ENCODE measurements around the gene BTF3.
"Not testable (repeated sequence)": the region's sequence is repeated elsewhere in the genome, so short reads cannot be mapped to it uniquely, and the experiment has no call there.

BTF3 gene

GRCh38 chr5:73501406-73501805 is 3.2 kb downstream of the BTF3 start:
- peaks cover 12 to 61% (median 30%) of the 10 kb centered on the region in 4 experiments for H3K36me3 ChIP-seq (ENCODE audit: control insufficient read depth in 4 of 4, insufficient read depth in 4 of 4, low read length in 3 of 4)
- WGBS (ENCODE audit: insufficient coverage): 100% methylated on average over 1 of the region's 2 CpGs
- ChIA-PET POLR2A (no interaction called here), CTCF (no interaction called here)
- H3K4me3 ChIP-seq (ENCODE audit: control insufficient read depth in 1 of 7, extremely low read depth in 1 of 7, insufficient read depth in 4 of 7, low read depth in 2 of 7, low read length in 6 of 7): no peak overlapping the region
- H3K27me3 ChIP-seq (replicated peaks in 2 of 5; ENCODE audit: control insufficient read depth in 4 of 5, insufficient read depth in 5 of 5, low read length in 4 of 5): no peaks in the 10 kb centered on the region
- H3K27ac ChIP-seq (ENCODE audit: insufficient read depth in 1 of 2, low read depth in 1 of 2, low read length in 2 of 2, poor library complexity in 1 of 2, severe bottlenecking in 2 of 2): no peak overlapping the region
- H3K4me1 ChIP-seq (ENCODE audit: control extremely low read depth in 1 of 4, control insufficient read depth in 4 of 4, insufficient read depth in 4 of 4, low read length in 3 of 4): peaks cover 12 to 31% (median 18%) of the 10 kb centered on the region in 4 experiments
- no peak for DNase-seq
- H3K9me3 ChIP-seq (ENCODE audit: control extremely low read depth in 1 of 5, control insufficient read depth in 4 of 5, insufficient read depth in 2 of 5, low read depth in 1 of 5, low read length in 4 of 5): no peaks in the 10 kb centered on the region

- H3K27ac ChIP-seq (ENCODE audit: insufficient read depth in 1 of 2, low read depth in 1 of 2, low read length in 2 of 2, poor library complexity in 1 of 2, severe bottlenecking in 2 of 2): no peak overlapping the region
- no peak overlapping the region for H3K4me3 ChIP-seq (ENCODE audit: control insufficient read depth in 1 of 7, extremely low read depth in 1 of 7, insufficient read depth in 4 of 7, low read depth in 2 of 7, low read length in 6 of 7)
- WGBS (ENCODE audit: insufficient coverage): 91% methylated on average over 5 of the region's 5 CpGs
- H3K27me3 ChIP-seq (replicated peaks in 2 of 5; ENCODE audit: control insufficient read depth in 4 of 5, insufficient read depth in 5 of 5, low read length in 4 of 5): no peaks in the 10 kb centered on the region
- H3K9me3 ChIP-seq (ENCODE audit: control extremely low read depth in 1 of 5, control insufficient read depth in 4 of 5, insufficient read depth in 2 of 5, low read depth in 1 of 5, low read length in 4 of 5): no peaks in the 10 kb centered on the region
- ChIA-PET CTCF (interaction anchor here (1.1 to 1.7 kb wide), 2 partner anchors 11 to 16 kb away, joined by 3 to 5 read pairs; no protein-coding TSS in a partner anchor), POLR2A (no interaction called here)
- H3K4me1 ChIP-seq (ENCODE audit: control extremely low read depth in 1 of 4, control insufficient read depth in 4 of 4, insufficient read depth in 4 of 4, low read length in 3 of 4): no peaks in the 10 kb centered on the region
- no peak for DNase-seq
- H3K36me3 ChIP-seq (ENCODE audit: control insufficient read depth in 4 of 4, insufficient read depth in 4 of 4, low read length in 3 of 4): peaks cover 11 to 48% (median 28%) of the 10 kb centered on the region in 4 experiments
These were observed 8.3 kb downstream of the BTF3 start for GRCh38 chr5:73506459-73506955.

DNA sequence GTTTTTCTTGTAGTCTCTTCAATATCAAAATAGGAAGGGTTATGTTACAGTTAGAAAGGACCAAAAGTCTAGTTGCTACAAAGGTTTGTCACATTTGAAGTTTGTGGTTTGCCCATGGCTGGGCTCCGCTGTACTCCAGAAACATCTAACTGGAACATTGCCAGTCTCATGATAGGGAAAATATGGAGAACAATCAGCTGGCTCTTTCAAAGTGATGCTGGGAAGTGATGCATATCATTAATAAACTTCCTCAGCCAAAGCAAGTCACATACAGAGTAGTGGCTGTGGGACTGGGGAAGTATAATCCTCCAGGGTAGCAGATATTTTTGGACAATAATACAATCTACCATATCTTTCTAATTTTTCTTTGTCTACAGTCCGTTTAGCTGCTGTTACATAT is 8.8 kb downstream of the BTF3 start:
- CTCF ChIA-PET: interaction anchor here (1.1 to 2.2 kb wide), 3 partner anchors 10 to 16 kb away, joined by 3 to 5 read pairs (median 5); no protein-coding TSS in a partner anchor
- no CpG with 5 or more reads among the region's 2 CpGs for WGBS (ENCODE audit: insufficient coverage)
- no peak for DNase-seq
- POLR2A ChIA-PET: no interaction called here
- no peak overlapping the region for H3K27ac ChIP-seq (ENCODE audit: insufficient read depth in 1 of 2, low read depth in 1 of 2, low read length in 2 of 2, poor library complexity in 1 of 2, severe bottlenecking in 2 of 2)
- H3K36me3 ChIP-seq (ENCODE audit: control insufficient read depth in 4 of 4, insufficient read depth in 4 of 4, low read length in 3 of 4): peaks cover 8 to 44% (median 27%) of the 10 kb centered on the region in 4 experiments
- no peaks in the 10 kb centered on the region for H3K9me3 ChIP-seq (ENCODE audit: control extremely low read depth in 1 of 5, control insufficient read depth in 4 of 5, insufficient read depth in 2 of 5, low read depth in 1 of 5, low read length in 4 of 5)
- no peaks in the 10 kb centered on the region for H3K4me1 ChIP-seq (ENCODE audit: control extremely low read depth in 1 of 4, control insufficient read depth in 4 of 4, insufficient read depth in 4 of 4, low read length in 3 of 4)
- H3K4me3 ChIP-seq (ENCODE audit: control insufficient read depth in 1 of 7, extremely low read depth in 1 of 7, insufficient read depth in 4 of 7, low read depth in 2 of 7, low read length in 6 of 7): no peak overlapping the region
- no peaks in the 10 kb centered on the region for H3K27me3 ChIP-seq (replicated peaks in 2 of 5; ENCODE audit: control insufficient read depth in 4 of 5, insufficient read depth in 5 of 5, low read length in 4 of 5)

DNA sequence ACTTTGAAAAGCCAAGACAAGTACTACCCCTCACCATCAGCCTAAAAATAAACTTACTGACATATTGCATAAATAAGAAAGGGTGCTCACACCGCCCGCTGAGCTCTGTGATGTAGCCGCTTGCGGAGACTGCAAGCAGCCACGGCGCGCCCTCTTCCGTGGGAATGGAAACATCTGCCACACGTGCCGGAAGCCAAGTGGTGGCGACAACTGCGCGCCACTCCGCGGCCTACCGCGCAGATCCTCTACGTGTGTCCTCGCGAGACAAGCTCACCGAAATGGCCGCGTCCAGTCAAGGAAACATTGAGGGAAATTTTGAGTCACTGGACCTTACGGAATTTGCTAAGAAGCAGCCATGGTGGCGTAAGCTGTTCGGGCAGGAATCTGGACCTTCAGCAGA is 10.3 kb downstream of the BTF3 start:
- H3K4me1 ChIP-seq (ENCODE audit: control extremely low read depth in 1 of 4, control insufficient read depth in 4 of 4, insufficient read depth in 4 of 4, low read length in 3 of 4); H3K27me3 ChIP-seq (replicated peaks in 2 of 5; ENCODE audit: control insufficient read depth in 4 of 5, insufficient read depth in 5 of 5, low read length in 4 of 5); DNase-seq; H3K27ac ChIP-seq (ENCODE audit: insufficient read depth in 1 of 2, low read depth in 1 of 2, low read length in 2 of 2, poor library complexity in 1 of 2, severe bottlenecking in 2 of 2); H3K9me3 ChIP-seq (ENCODE audit: control extremely low read depth in 1 of 5, control insufficient read depth in 4 of 5, insufficient read depth in 2 of 5, low read depth in 1 of 5, low read length in 4 of 5); H3K4me3 ChIP-seq (ENCODE audit: control insufficient read depth in 1 of 7, extremely low read depth in 1 of 7, insufficient read depth in 4 of 7, low read depth in 2 of 7, low read length in 6 of 7); POLR2A ChIA-PET: not testable (repeated sequence)
- CTCF ChIA-PET: interaction anchor here (1.3 to 2.2 kb wide), 3 partner anchors 11 to 57 kb away, joined by 3 to 5 read pairs (median 3); no protein-coding TSS in a partner anchor
- 98% methylated on average over 26 of the region's 26 CpGs for WGBS (ENCODE audit: insufficient coverage)
- H3K36me3 ChIP-seq (ENCODE audit: control insufficient read depth in 4 of 4, insufficient read depth in 4 of 4, low read length in 3 of 4): peaks cover 6 to 29% (median 20%) of the 10 kb centered on the region in 4 experiments

GRCh38 chr5:73513996-73514395 is 15.8 kb downstream of the BTF3 start:
- H3K27ac ChIP-seq (ENCODE audit: insufficient read depth in 1 of 2, low read depth in 1 of 2, low read length in 2 of 2, poor library complexity in 1 of 2, severe bottlenecking in 2 of 2): no peak overlapping the region
- POLR2A ChIA-PET: no interaction called here
- CTCF ChIA-PET: interaction anchor here (2.7 kb wide), 1 partner anchor 23 kb away, joined by 10 read pairs; no protein-coding TSS in a partner anchor

GRCh38 chr5:73514418-73514817 is 16.2 kb downstream of the BTF3 start:
- Histone ChIP-seq H3K27me3 (replicated peaks in 2 of 5; ENCODE audit: control insufficient read depth in 4 of 5, insufficient read depth in 5 of 5, low read length in 4 of 5) (no peaks in the 10 kb centered on the region), H3K9me3 (ENCODE audit: control extremely low read depth in 1 of 5, control insufficient read depth in 4 of 5, insufficient read depth in 2 of 5, low read depth in 1 of 5, low read length in 4 of 5) (no peaks in the 10 kb centered on the region), H3K4me1 (ENCODE audit: control extremely low read depth in 1 of 4, control insufficient read depth in 4 of 4, insufficient read depth in 4 of 4, low read length in 3 of 4) (no peaks in the 10 kb centered on the region), H3K36me3 (ENCODE audit: control insufficient read depth in 4 of 4, insufficient read depth in 4 of 4, low read length in 3 of 4) (no peaks in the 10 kb centered on the region), H3K27ac (ENCODE audit: insufficient read depth in 1 of 2, low read depth in 1 of 2, low read length in 2 of 2, poor library complexity in 1 of 2, severe bottlenecking in 2 of 2) (no peak overlapping the region), H3K4me3 (ENCODE audit: control insufficient read depth in 1 of 7, extremely low read depth in 1 of 7, insufficient read depth in 4 of 7, low read depth in 2 of 7, low read length in 6 of 7) (no peak overlapping the region)
- 82% methylated on average over 2 of the region's 2 CpGs for WGBS (ENCODE audit: insufficient coverage)
- no peak for DNase-seq
- POLR2A ChIA-PET: no interaction called here
- CTCF ChIA-PET: interaction anchor here (2.7 kb wide), 1 partner anchor 22 kb away, joined by 10 read pairs; no protein-coding TSS in a partner anchor

More at GRCh38 chr5:73513996-73514395, 15.8 kb downstream of the BTF3 start:
- no peak overlapping the region for H3K4me3 ChIP-seq (ENCODE audit: control insufficient read depth in 1 of 7, extremely low read depth in 1 of 7, insufficient read depth in 4 of 7, low read depth in 2 of 7, low read length in 6 of 7)
- no peaks in the 10 kb centered on the region for H3K4me1 ChIP-seq (ENCODE audit: control extremely low read depth in 1 of 4, control insufficient read depth in 4 of 4, insufficient read depth in 4 of 4, low read length in 3 of 4)
- no peaks in the 10 kb centered on the region for H3K9me3 ChIP-seq (ENCODE audit: control extremely low read depth in 1 of 5, control insufficient read depth in 4 of 5, insufficient read depth in 2 of 5, low read depth in 1 of 5, low read length in 4 of 5)
- 100% methylated on average over 2 of the region's 3 CpGs for WGBS (ENCODE audit: insufficient coverage)
- no peaks in the 10 kb centered on the region for H3K36me3 ChIP-seq (ENCODE audit: control insufficient read depth in 4 of 4, insufficient read depth in 4 of 4, low read length in 3 of 4)
- H3K27me3 ChIP-seq (replicated peaks in 2 of 5; ENCODE audit: control insufficient read depth in 4 of 5, insufficient read depth in 5 of 5, low read length in 4 of 5): no peaks in the 10 kb centered on the region
- DNase-seq: no peak

- 56% methylated on average over 3 of the region's 4 CpGs for WGBS (ENCODE audit: insufficient coverage)
- ChIA-PET CTCF (interaction anchor here (1.1 to 1.2 kb wide), 3 partner anchors 21 to 157 kb away, joined by 3 to 6 read pairs (median 3); no protein-coding TSS in a partner anchor), POLR2A (no interaction called here)
- no peak overlapping the region for H3K4me3 ChIP-seq (ENCODE audit: control insufficient read depth in 1 of 7, extremely low read depth in 1 of 7, insufficient read depth in 4 of 7, low read depth in 2 of 7, low read length in 6 of 7)
- peaks cover 0 to 2% (median 0%) of the 10 kb centered on the region in 4 experiments for H3K4me1 ChIP-seq (ENCODE audit: control extremely low read depth in 1 of 4, control insufficient read depth in 4 of 4, insufficient read depth in 4 of 4, low read length in 3 of 4)
- no peaks in the 10 kb centered on the region for H3K36me3 ChIP-seq (ENCODE audit: control insufficient read depth in 4 of 4, insufficient read depth in 4 of 4, low read length in 3 of 4)
- H3K27ac ChIP-seq (ENCODE audit: insufficient read depth in 1 of 2, low read depth in 1 of 2, low read length in 2 of 2, poor library complexity in 1 of 2, severe bottlenecking in 2 of 2): no peak overlapping the region
- H3K9me3 ChIP-seq (ENCODE audit: control extremely low read depth in 1 of 5, control insufficient read depth in 4 of 5, insufficient read depth in 2 of 5, low read depth in 1 of 5, low read length in 4 of 5): no peaks in the 10 kb centered on the region
- H3K27me3 ChIP-seq (replicated peaks in 2 of 5; ENCODE audit: control insufficient read depth in 4 of 5, insufficient read depth in 5 of 5, low read length in 4 of 5): no peaks in the 10 kb centered on the region
- peak in 2 of 3 donors; percentile 40 to 47 for DNase-seq
These were observed 17.0 kb downstream of the BTF3 start for GRCh38 chr5:73515232-73515631.

Data from common myeloid progenitor, CD34-positive (primary cell).